ENCODE results near the gene DDX10. TPM values are rescaled to one million over a fixed set of nuclear protein-coding genes. Genes with fewer than 3 reads are reported as not detected.

DDX10 gene
- total RNA-seq, 1 experiment from 2014 or later: 48.3 TPM

GRCh38 chr11:108662700-108663099 is 2.2 kb upstream of the DDX10 start:
- Histone ChIP-seq H3K9me3 (ENCODE audit: control insufficient read depth, low read depth, low read length) (no peaks in the 10 kb centered on the region), H3K23ac (ENCODE audit: insufficient read length, low read depth, low read length) (no peak overlapping the region), H2BK5ac (ENCODE audit: insufficient read length, low read length) (no peak overlapping the region), H4K91ac (ENCODE audit: insufficient read length, low read depth, low read length) (no peak overlapping the region), H4K8ac (replicated peaks; ENCODE audit: insufficient read length, low read depth, low read length) (no peak overlapping the region), H3K56ac (ENCODE audit: insufficient read length, low read depth, low read length) (no peak overlapping the region), H3K18ac (ENCODE audit: insufficient read length, low read depth, low read length) (no peak overlapping the region), H2AK5ac (ENCODE audit: insufficient read length, low read length) (no peak overlapping the region), H2BK20ac (ENCODE audit: low read depth, low read length, poor library complexity, severe bottlenecking) (no peak overlapping the region), H3T11ph (ENCODE audit: low read length) (no peak overlapping the region), H2BK15ac (ENCODE audit: low read depth, low read length) (no peak overlapping the region), H2BK12ac (ENCODE audit: insufficient read length, low read depth, low read length) (no peak overlapping the region), H3K4me1 (ENCODE audit: insufficient read depth, low read length) (peaks cover 4% of the 10 kb centered on the region; the same call in 1 of the 2 replicates), H3K4ac (ENCODE audit: low read depth, low read length) (no peak overlapping the region), H3K14ac (ENCODE audit: insufficient read depth, low read length) (no peak overlapping the region), H4K5ac (ENCODE audit: insufficient read length, low read depth, low read length) (no peak overlapping the region), H4K20me1 (ENCODE audit: control insufficient read depth, insufficient read depth, insufficient read length) (no peaks in the 10 kb centered on the region), H3K27ac (ENCODE audit: insufficient read length, low read depth, low read length) (no peak overlapping the region), H3K27me3 (ENCODE audit: insufficient read depth, low read length) (no peaks in the 10 kb centered on the region), H2BK120ac (ENCODE audit: low read depth, low read length, poor library complexity, severe bottlenecking) (no peak overlapping the region), H3K23me2 (ENCODE audit: insufficient read length, low read depth, low read length, poor library complexity, severe bottlenecking) (peaks cover 3% of the 10 kb centered on the region), H3K79me2 (ENCODE audit: insufficient read depth, low read length) (peaks cover 17% of the 10 kb centered on the region; the same call in 1 of the 2 replicates), H3K4me2 (ENCODE audit: insufficient read depth, insufficient read length, low read length) (no peak overlapping the region), H3K79me1 (ENCODE audit: insufficient read depth, low read depth, low read length, poor library complexity, severe bottlenecking) (peaks cover 5% of the 10 kb centered on the region), H2AFZ (ENCODE audit: low read length) (no peak overlapping the region), H3K9ac (ENCODE audit: extremely low read depth, insufficient read length, low read length) (no peak overlapping the region)
- Mint-ChIP-seq H3K4me1 (peaks cover 14 to 15% of the 10 kb centered on the region in 2 experiments), H3K9me3 (no peaks in the 10 kb centered on the region; a peak in 1 of 5 replicates), H3K36me3 (ENCODE audit: insufficient read depth in 1 of 3, low read depth in 3 of 3) (peaks cover 1 to 7% (median 5%) of the 10 kb centered on the region in 3 experiments; a peak in 3 of 7 replicates), H3K4me3 (no peak overlapping the region), H3K27ac (no peak overlapping the region), H3K27me3 (ENCODE audit: low read depth) (0 out of 2 replicates have a peak, but pooled peaks cover 2% of the 10 kb centered on the region)
- WGBS (ENCODE audit: extremely low coverage, insufficient read length, low lambda C conversion rate): no CpG with 5 or more reads among the region's 4 CpGs
- no peak for DNase-seq
- no peak for TF ChIP-seq CTCF (conservative IDR thresholded peaks at IDR 0.05)
